Activated T-cell treated with anti-CD3 and anti-CD28 coated beads, Interleukin-2, amount 50 U/mL, for 24 hours (primary cell): Measurements from ENCODE around the gene WWC2.
A peak's percentile ranks its signal among the peaks of the same experiment; 100 is the strongest.
"Not testable (repeated sequence)": the region's sequence is repeated elsewhere in the genome, so short reads cannot be mapped to it uniquely, and the experiment has no call there.

Experiments used
- DNase-seq: peaks from one replicate; pipeline ENCODE4 v3.0.0-alpha.2; 2020
- H3K27ac Mint-ChIP-seq: 2 replicates; pipeline ENCODE4 v1.8.0; 2020; ENCODE audit warnings: mild to moderate bottlenecking, mixed read lengths
- H3K27me3 Mint-ChIP-seq: 2 replicates; pipeline ENCODE4 v1.8.0; 2020; ENCODE audit warnings: mixed read lengths
- H3K36me3 Mint-ChIP-seq: 2 replicates; pipeline ENCODE4 v1.8.0; 2020; ENCODE audit warnings: low read depth, mixed read lengths
- H3K4me1 Mint-ChIP-seq: 2 replicates; pipeline ENCODE4 v1.8.0; 2020; ENCODE audit warnings: low read depth, mixed read lengths
- H3K4me3 Mint-ChIP-seq: 2 replicates; pipeline ENCODE4 v1.8.0; 2020; ENCODE audit warnings: mild to moderate bottlenecking, moderate library complexity, mixed read lengths
- H3K9me3 Mint-ChIP-seq: 2 replicates; pipeline ENCODE4 v1.8.0; 2020; ENCODE audit warnings: mixed read lengths

The WWC2 gene

GRCh38 chr4:183181081-183181480, 82.0 kb downstream of the WWC2 start:
- H3K4me1 Mint-ChIP-seq: peaks cover 31% of the 10 kb centered on the region

GRCh38 chr4:183182873-183183725, 84.0 kb downstream of the WWC2 start:
- Mint-ChIP-seq H3K4me3 (no peak overlapping the region), H3K9me3 (peaks cover 6% of the 10 kb centered on the region), H3K4me1 (peaks cover 31% of the 10 kb centered on the region), H3K27ac (no peak overlapping the region), H3K27me3 (peaks cover 37% of the 10 kb centered on the region), H3K36me3 (peaks cover 2% of the 10 kb centered on the region)
- DNase-seq: peak; percentile 40

More at GRCh38 chr4:183181081-183181480, 82.0 kb downstream of the WWC2 start:
- Mint-ChIP-seq H3K27ac (no peak overlapping the region), H3K9me3 (peaks cover 6% of the 10 kb centered on the region), H3K36me3 (peaks cover 2% of the 10 kb centered on the region), H3K27me3 (peaks cover 29% of the 10 kb centered on the region), H3K4me3 (no peak overlapping the region)
- no peak for DNase-seq

GRCh38 chr4:183183906-183184535, 85.0 kb downstream of the WWC2 start:
- Mint-ChIP-seq H3K36me3 (peaks cover 2% of the 10 kb centered on the region), H3K9me3 (peaks cover 6% of the 10 kb centered on the region), H3K27ac (peak overlapping the region; percentile 47), H3K4me3 (no peak overlapping the region), H3K4me1 (peaks cover 26% of the 10 kb centered on the region), H3K27me3 (peaks cover 42% of the 10 kb centered on the region)
- no peak for DNase-seq

- H3K36me3 Mint-ChIP-seq: peaks cover 2% of the 10 kb centered on the region
- H3K27me3 Mint-ChIP-seq: peaks cover 40% of the 10 kb centered on the region
- H3K27ac Mint-ChIP-seq: no peak overlapping the region
- H3K9me3 Mint-ChIP-seq: peaks cover 6% of the 10 kb centered on the region
- H3K4me3 Mint-ChIP-seq: no peak overlapping the region
- DNase-seq: no peak
- peaks cover 26% of the 10 kb centered on the region for H3K4me1 Mint-ChIP-seq
Observed at GRCh38 chr4:183185018-183185417, 86.0 kb downstream of the WWC2 start.

GRCh38 chr4:183185559-183185958, 86.5 kb downstream of the WWC2 start:
- Mint-ChIP-seq H3K4me3 (no peak overlapping the region), H3K4me1 (peaks cover 26% of the 10 kb centered on the region), H3K27ac (no peak overlapping the region), H3K9me3 (peaks cover 6% of the 10 kb centered on the region), H3K36me3 (peaks cover 2% of the 10 kb centered on the region), H3K27me3 (peaks cover 38% of the 10 kb centered on the region)
- DNase-seq: no peak

GRCh38 chr4:183186813-183187212, 87.8 kb downstream of the WWC2 start:
- H3K36me3 Mint-ChIP-seq: peaks cover 2% of the 10 kb centered on the region
- H3K27ac Mint-ChIP-seq: no peak overlapping the region
- H3K27me3 Mint-ChIP-seq: peaks cover 38% of the 10 kb centered on the region
- DNase-seq: no peak
- H3K4me1 Mint-ChIP-seq: peaks cover 23% of the 10 kb centered on the region
- no peak overlapping the region for H3K4me3 Mint-ChIP-seq
- peaks cover 6% of the 10 kb centered on the region for H3K9me3 Mint-ChIP-seq

- Mint-ChIP-seq H3K36me3 (no peaks in the 10 kb centered on the region), H3K9me3 (no peaks in the 10 kb centered on the region), H3K4me1 (no peaks in the 10 kb centered on the region), H3K4me3 (no peak overlapping the region), H3K27me3 (peaks cover 29% of the 10 kb centered on the region), H3K27ac (no peak overlapping the region)
- no peak for DNase-seq
Observed at GRCh38 chr4:183190900-183191527, 92.0 kb downstream of the WWC2 start.

- Mint-ChIP-seq H3K4me1 (no peaks in the 10 kb centered on the region), H3K9me3 (no peaks in the 10 kb centered on the region), H3K36me3 (no peaks in the 10 kb centered on the region), H3K27me3 (peaks cover 23% of the 10 kb centered on the region), H3K4me3 (no peak overlapping the region), H3K27ac (no peak overlapping the region)
- no peak for DNase-seq
Observed at GRCh38 chr4:183191630-183192029, 92.6 kb downstream of the WWC2 start.

GRCh38 chr4:183192571-183192970, 93.5 kb downstream of the WWC2 start:
- Mint-ChIP-seq H3K27me3 (peaks cover 20% of the 10 kb centered on the region), H3K9me3 (no peaks in the 10 kb centered on the region), H3K36me3 (no peaks in the 10 kb centered on the region), H3K4me1 (no peaks in the 10 kb centered on the region), H3K27ac (no peak overlapping the region), H3K4me3 (no peak overlapping the region)
- DNase-seq: no peak

- not testable (repeated sequence) for H3K36me3 Mint-ChIP-seq, DNase-seq, H3K27ac Mint-ChIP-seq, H3K4me3 Mint-ChIP-seq, H3K4me1 Mint-ChIP-seq, H3K9me3 Mint-ChIP-seq
- peaks cover 18% of the 10 kb centered on the region for H3K27me3 Mint-ChIP-seq
Observed at GRCh38 chr4:183193730-183194338, 94.8 kb downstream of the WWC2 start.

GRCh38 chr4:183195534-183195933, 96.5 kb downstream of the WWC2 start:
- Mint-ChIP-seq H3K4me3 (no peak overlapping the region), H3K27ac (no peak overlapping the region), H3K36me3 (no peaks in the 10 kb centered on the region), H3K4me1 (no peaks in the 10 kb centered on the region), H3K27me3 (peaks cover 13% of the 10 kb centered on the region), H3K9me3 (no peaks in the 10 kb centered on the region)
- no peak for DNase-seq

GRCh38 chr4:183197140-183197539, 98.1 kb downstream of the WWC2 start:
- Mint-ChIP-seq H3K27me3 (peaks cover 6% of the 10 kb centered on the region), H3K4me3 (no peak overlapping the region), H3K4me1 (no peaks in the 10 kb centered on the region), H3K27ac (no peak overlapping the region), H3K9me3 (no peaks in the 10 kb centered on the region), H3K36me3 (no peaks in the 10 kb centered on the region)
- no peak for DNase-seq

GRCh38 chr4:183200453-183200852, 101.4 kb downstream of the WWC2 start:
- DNase-seq: no peak
- Mint-ChIP-seq H3K4me1 (no peaks in the 10 kb centered on the region), H3K27ac (no peak overlapping the region), H3K4me3 (no peak overlapping the region), H3K9me3 (no peaks in the 10 kb centered on the region), H3K27me3 (peaks cover 3% of the 10 kb centered on the region), H3K36me3 (no peaks in the 10 kb centered on the region)

- Mint-ChIP-seq H3K27me3 (peaks cover 3% of the 10 kb centered on the region), H3K36me3 (no peaks in the 10 kb centered on the region), H3K9me3 (no peaks in the 10 kb centered on the region), H3K4me3 (no peak overlapping the region), H3K4me1 (no peaks in the 10 kb centered on the region), H3K27ac (no peak overlapping the region)
- no peak for DNase-seq
Observed at GRCh38 chr4:183201331-183201730, 102.3 kb downstream of the WWC2 start.
